SU-DHL-6 (cell line): Measurements from ENCODE around the gene MFAP5.
A peak's percentile ranks its signal among the peaks of the same experiment; 100 is the strongest.

ENCODE experiments used
- H2AFZ ChIP-seq: fragments of 200-600 bp; sonication (generic); 2 replicates; pipeline ENCODE4 v1.6.1; 2014; ENCODE audit warnings: low read depth, mild to moderate bottlenecking, moderate library complexity, mixed read lengths, antibody characterized with exemption, low read length; ENCODE audit not compliant: severe bottlenecking
- H3F3A ChIP-seq: fragments of 200-600 bp; shearing (Covaris generic); 2 replicates; pipeline ENCODE4 v1.6.0; 2016; ENCODE audit warnings: antibody characterized with exemption, mild to moderate bottlenecking; ENCODE audit not compliant: insufficient read depth
- H3K27ac ChIP-seq: fragments of 200-600 bp; sonication (generic); 2 replicates; pipeline ENCODE4 v1.5.1; 2016; ENCODE audit warnings: low read depth, mild to moderate bottlenecking, low read length, moderate library complexity, mixed read lengths
- H3K27me3 ChIP-seq: fragments of 200-600 bp; sonication (generic), shearing (Covaris generic); 2 replicates; pipeline ENCODE4 v1.6.0; 2014; ENCODE audit warnings: mild to moderate bottlenecking, low read length
- H3K36me3 ChIP-seq: fragments of 200-600 bp; sonication (generic); 2 replicates; pipeline ENCODE4 v1.6.1; 2014; ENCODE audit warnings: mild to moderate bottlenecking, low read length, mixed read lengths
- H3K4me2 ChIP-seq: fragments of 300-600, 200-600 bp; shearing (Covaris generic), sonication (generic); 2 replicates; pipeline ENCODE4 v1.6.0; 2014; ENCODE audit warnings: low read length, low read depth, mild to moderate bottlenecking; ENCODE audit not compliant: poor library complexity, severe bottlenecking
- H3K4me3 ChIP-seq: fragments of 200-600 bp; sonication (generic); 2 replicates; pipeline ENCODE4 v1.5.1; 2014; ENCODE audit warnings: antibody characterized with exemption, low read length, mild to moderate bottlenecking, mixed read lengths; ENCODE audit not compliant: insufficient read depth, poor library complexity, severe bottlenecking
- H3K79me2 ChIP-seq: fragments of 200-600 bp; sonication (generic); 2 replicates; pipeline ENCODE4 v1.6.1; 2014; ENCODE audit warnings: mild to moderate bottlenecking, low read length, moderate library complexity; ENCODE audit not compliant: insufficient read depth
- H3K9ac ChIP-seq: fragments of 200-600 bp; sonication (generic); 2 replicates; pipeline ENCODE4 v1.7.0; 2014; ENCODE audit warnings: mild to moderate bottlenecking, low read length
- H3K9me2 ChIP-seq: fragments of 200-600 bp; sonication (generic); replicated peaks from 2 replicates; pipeline ENCODE4 v1.6.1; 2014; ENCODE audit warnings: low read length; ENCODE audit not compliant: insufficient read depth
- H3K9me3 ChIP-seq: fragments of 200-600 bp; sonication (generic); 2 replicates; pipeline ENCODE4 v1.6.1; 2014; ENCODE audit warnings: low read length, mixed read lengths; ENCODE audit not compliant: insufficient read depth
- H4K20me1 ChIP-seq: fragments of 200-600 bp; sonication (generic); 2 replicates; pipeline ENCODE4 v1.6.1; 2014; ENCODE audit warnings: low read depth, mild to moderate bottlenecking, antibody characterized with exemption, low read length, moderate library complexity, mixed read lengths
- EZH2phosphoT487 ChIP-seq: fragments of 200-600 bp; sonication (generic), shearing (Covaris generic); conservative IDR thresholded peaks from 2 replicates; pipeline ENCODE4 v1.6.1; 2018; ENCODE audit warnings: mild to moderate bottlenecking, antibody characterized with exemption, low read length, moderate library complexity, mixed read lengths
- TF ChIP-seq, protein P1 (sequence below): fragments of 200-600 bp; sonication (generic); IDR thresholded peaks from one replicate; pipeline ENCODE4 v1.5.1; 2017; ENCODE audit warnings: antibody characterized with exemption, mild to moderate bottlenecking, low read length, moderate library complexity; ENCODE audit not compliant: insufficient read depth, poor library complexity, severe bottlenecking

Gene MFAP5

DNA sequence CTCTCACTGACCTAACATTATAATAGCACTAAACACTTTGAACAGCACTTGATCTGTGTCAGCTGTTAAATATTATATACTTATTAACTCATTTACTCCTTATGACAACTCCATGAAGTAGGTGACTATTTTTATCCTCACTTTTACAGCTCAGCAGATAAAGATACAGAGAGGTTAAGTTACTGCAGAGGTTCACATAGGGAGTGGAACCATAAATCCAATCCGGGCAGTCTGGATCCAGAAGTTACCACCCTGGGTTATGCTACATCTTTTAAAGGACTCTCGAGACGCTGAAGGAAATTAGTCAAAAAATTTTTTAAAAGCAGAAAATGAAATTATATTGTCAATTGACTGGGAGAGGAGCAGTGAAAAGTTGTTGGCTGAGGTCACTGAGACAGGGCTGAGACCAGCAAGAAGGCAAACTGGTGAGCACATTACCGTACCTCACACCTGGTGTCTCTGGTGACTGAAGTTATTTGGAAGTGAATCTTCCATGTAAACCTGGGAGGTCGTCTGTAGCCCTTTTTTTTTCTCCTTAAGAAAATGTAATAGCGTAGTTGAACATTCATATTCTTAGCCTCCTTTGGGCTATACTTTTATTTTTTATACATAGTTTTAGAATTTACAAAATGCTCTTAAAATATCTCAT lies 33.9 kb upstream of the MFAP5 start:
- no peaks in the 10 kb centered on the region for H4K20me1 ChIP-seq
- H3K36me3 ChIP-seq = no peaks in the 10 kb centered on the region
- peak overlapping the region; percentile 69 for H3K4me2 ChIP-seq
- no peak for TF ChIP-seq EZH2phosphoT487
- H3K27me3 ChIP-seq = no peaks in the 10 kb centered on the region
- H3F3A ChIP-seq = no peaks in the 10 kb centered on the region
- no peak overlapping the region for H3K27ac ChIP-seq
- H3K4me3 ChIP-seq = peak overlapping the region; percentile 57
- no peaks in the 10 kb centered on the region for H3K9me2 ChIP-seq
- peak overlapping the region; percentile 98 for H2AFZ ChIP-seq
- no peaks in the 10 kb centered on the region for H3K9me3 ChIP-seq
- peak overlapping the region; percentile 73 for H3K9ac ChIP-seq
- 0 out of 2 replicates have a peak, but pooled peaks cover 3% of the 10 kb centered on the region for H3K79me2 ChIP-seq

DNA sequence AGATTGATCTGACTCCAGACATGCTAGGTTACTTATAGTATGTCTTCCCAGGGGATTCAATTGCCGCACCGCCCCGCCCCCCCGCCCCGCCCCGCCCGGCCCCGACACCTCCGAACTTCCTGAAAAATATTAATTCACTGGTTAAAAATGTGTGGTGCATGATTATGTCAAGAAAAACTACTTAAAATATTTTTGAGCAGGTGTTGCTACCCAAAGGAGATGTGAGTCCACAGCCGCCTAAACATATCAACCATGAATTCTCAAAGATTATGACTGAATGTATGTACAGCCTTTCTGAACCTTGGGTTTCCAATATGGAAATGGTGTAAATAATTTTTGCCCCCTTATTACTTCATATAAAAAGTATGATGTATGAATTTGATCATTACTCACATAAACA lies 32.5 kb upstream of the MFAP5 start:
- Histone ChIP-seq H3K4me2 (no peak overlapping the region), H3K4me3 (no peak overlapping the region)

DNA sequence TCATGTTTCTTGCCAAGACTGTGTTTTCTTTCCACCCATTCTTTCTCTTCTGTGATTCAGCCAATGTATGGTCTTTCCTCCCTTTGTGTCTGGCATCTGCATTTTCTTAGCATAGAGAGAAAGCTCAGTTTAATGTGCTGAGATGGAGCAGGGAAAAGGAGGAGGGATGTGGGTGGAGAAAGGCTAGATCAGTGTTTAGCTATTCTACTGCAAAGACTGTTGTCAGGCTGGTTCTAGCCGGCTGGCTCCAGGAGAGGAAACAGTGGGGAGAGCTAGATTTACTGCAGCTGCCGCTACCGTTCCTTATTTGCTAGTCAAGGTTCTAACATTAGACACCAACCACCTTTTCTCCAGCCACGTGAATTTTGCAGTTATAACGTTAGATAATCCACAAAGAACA lies 29.9 kb upstream of the MFAP5 start:
- Histone ChIP-seq H2AFZ (peak overlapping the region; percentile 34), H3K4me3 (no peak overlapping the region), H3K79me2 (no peaks in the 10 kb centered on the region), H3K9ac (no peak overlapping the region), H3K9me2 (no peaks in the 10 kb centered on the region), H3K36me3 (no peaks in the 10 kb centered on the region), H4K20me1 (no peaks in the 10 kb centered on the region), H3K27ac (no peak overlapping the region), H3K4me2 (no peak overlapping the region), H3K9me3 (no peaks in the 10 kb centered on the region), H3K27me3 (no peaks in the 10 kb centered on the region), H3F3A (no peaks in the 10 kb centered on the region)
- no peak for TF ChIP-seq EZH2phosphoT487
- TF ChIP-seq, protein P1, sequence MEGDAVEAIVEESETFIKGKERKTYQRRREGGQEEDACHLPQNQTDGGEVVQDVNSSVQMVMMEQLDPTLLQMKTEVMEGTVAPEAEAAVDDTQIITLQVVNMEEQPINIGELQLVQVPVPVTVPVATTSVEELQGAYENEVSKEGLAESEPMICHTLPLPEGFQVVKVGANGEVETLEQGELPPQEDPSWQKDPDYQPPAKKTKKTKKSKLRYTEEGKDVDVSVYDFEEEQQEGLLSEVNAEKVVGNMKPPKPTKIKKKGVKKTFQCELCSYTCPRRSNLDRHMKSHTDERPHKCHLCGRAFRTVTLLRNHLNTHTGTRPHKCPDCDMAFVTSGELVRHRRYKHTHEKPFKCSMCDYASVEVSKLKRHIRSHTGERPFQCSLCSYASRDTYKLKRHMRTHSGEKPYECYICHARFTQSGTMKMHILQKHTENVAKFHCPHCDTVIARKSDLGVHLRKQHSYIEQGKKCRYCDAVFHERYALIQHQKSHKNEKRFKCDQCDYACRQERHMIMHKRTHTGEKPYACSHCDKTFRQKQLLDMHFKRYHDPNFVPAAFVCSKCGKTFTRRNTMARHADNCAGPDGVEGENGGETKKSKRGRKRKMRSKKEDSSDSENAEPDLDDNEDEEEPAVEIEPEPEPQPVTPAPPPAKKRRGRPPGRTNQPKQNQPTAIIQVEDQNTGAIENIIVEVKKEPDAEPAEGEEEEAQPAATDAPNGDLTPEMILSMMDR = no peak

More for the DNA sequence above, 32.5 kb upstream of the MFAP5 start:
- H3K27ac ChIP-seq = no peak overlapping the region
- no peaks in the 10 kb centered on the region for H3K9me3 ChIP-seq
- H3K36me3 ChIP-seq = no peaks in the 10 kb centered on the region
- 0 out of 2 replicates have a peak, but pooled peaks cover 3% of the 10 kb centered on the region for H3K79me2 ChIP-seq
- TF ChIP-seq, protein P1 = no peak
- no peak for TF ChIP-seq EZH2phosphoT487
- no peaks in the 10 kb centered on the region for H4K20me1 ChIP-seq
- no peaks in the 10 kb centered on the region for H3K27me3 ChIP-seq
- no peaks in the 10 kb centered on the region for H3K9me2 ChIP-seq
- no peaks in the 10 kb centered on the region for H3F3A ChIP-seq
- no peak overlapping the region for H3K9ac ChIP-seq
- no peak overlapping the region for H2AFZ ChIP-seq

DNA sequence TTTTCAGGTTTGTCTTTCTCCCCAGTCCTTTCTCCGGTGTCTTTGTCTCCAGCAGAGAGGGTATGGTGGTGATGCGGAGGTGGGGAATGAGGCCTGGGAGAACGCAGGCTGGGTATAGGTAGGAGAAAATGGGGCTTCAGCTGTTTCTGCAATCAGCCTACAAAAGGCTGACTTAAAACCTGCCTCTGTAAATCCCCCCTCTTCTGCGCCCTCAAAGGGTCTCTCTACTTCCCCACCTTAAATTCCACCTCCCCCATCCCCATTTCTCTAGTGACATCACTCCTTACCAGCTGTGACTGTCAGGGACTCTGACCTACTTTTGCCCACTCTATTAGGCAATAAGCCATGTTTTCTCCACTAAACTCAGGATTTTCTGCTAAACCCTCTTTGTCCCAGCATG lies 27.1 kb upstream of the MFAP5 start:
- Histone ChIP-seq H3K27me3 (no peaks in the 10 kb centered on the region), H3K9me2 (no peaks in the 10 kb centered on the region), H3F3A (no peaks in the 10 kb centered on the region), H3K9me3 (no peaks in the 10 kb centered on the region), H3K9ac (no peak overlapping the region), H3K4me3 (no peak overlapping the region), H2AFZ (no peak overlapping the region), H3K36me3 (no peaks in the 10 kb centered on the region), H3K4me2 (no peak overlapping the region), H3K27ac (no peak overlapping the region), H4K20me1 (no peaks in the 10 kb centered on the region), H3K79me2 (no peaks in the 10 kb centered on the region)
- TF ChIP-seq, protein P1 = no peak
- TF ChIP-seq EZH2phosphoT487 = no peak
